Measurements from ENCODE around the gene CD5L.

DNA sequence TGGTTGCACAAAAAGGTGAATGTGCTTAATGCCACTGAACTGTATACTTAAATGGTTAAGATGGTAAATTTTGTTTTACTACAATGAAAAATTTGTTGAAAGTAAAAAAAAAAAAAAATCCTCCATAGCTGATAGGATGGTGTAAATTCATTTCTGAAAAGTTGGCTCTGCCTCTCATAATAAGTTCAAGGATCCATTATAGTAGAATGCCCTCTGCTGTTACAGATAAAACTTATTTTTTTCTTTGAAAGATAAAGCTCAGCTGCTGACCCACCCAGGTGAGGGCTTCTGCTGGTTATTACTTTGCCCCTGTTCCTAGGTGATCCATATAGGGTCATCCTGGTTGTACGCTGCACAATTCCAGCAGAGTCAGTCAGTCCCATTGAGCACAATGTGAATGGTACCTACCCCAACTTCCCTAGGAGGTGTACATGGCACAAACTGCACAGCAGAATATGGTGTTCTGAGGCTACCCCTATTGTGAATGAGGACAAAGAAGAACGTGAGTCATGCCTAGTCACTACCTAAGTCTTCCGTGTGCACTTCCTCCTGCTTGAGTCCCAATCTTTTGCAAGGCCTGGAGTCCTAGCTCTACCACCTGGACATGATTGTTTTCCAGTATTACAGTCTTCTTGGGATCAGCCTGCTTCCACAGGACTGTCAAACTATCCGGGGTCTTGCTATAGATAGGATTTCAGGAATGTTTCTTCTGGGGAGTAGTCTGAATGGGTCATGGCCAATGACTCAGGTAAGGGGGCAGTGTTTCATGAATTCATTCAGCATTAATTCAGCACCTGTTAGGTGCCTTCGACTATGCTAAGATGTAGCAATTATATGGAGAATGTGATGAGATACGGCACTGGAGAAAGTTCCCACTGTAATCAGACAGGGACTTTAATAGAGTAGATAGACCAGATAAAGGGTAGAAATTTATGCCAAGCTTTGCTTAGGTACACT lies 20.8 kb upstream of the CD5L start:
- TF ChIP-seq, protein P1, sequence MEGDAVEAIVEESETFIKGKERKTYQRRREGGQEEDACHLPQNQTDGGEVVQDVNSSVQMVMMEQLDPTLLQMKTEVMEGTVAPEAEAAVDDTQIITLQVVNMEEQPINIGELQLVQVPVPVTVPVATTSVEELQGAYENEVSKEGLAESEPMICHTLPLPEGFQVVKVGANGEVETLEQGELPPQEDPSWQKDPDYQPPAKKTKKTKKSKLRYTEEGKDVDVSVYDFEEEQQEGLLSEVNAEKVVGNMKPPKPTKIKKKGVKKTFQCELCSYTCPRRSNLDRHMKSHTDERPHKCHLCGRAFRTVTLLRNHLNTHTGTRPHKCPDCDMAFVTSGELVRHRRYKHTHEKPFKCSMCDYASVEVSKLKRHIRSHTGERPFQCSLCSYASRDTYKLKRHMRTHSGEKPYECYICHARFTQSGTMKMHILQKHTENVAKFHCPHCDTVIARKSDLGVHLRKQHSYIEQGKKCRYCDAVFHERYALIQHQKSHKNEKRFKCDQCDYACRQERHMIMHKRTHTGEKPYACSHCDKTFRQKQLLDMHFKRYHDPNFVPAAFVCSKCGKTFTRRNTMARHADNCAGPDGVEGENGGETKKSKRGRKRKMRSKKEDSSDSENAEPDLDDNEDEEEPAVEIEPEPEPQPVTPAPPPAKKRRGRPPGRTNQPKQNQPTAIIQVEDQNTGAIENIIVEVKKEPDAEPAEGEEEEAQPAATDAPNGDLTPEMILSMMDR (IDR thresholded peaks at IDR 0.05): no peak
- no peak for TF ChIP-seq POLR2A (IDR thresholded peaks at IDR 0.05)
